Skeletal muscle cell (primary cell): ENCODE measurements around the gene UBE2E2.

ENCODE experiments used
- DNase-seq: peaks from one replicate; pipeline ENCODE4 v3.0.0-alpha.2; 2010; ENCODE audit warnings: low read depth
- H3K4me3 ChIP-seq: 2 replicates; pipeline ENCODE4 v1.5.1; 2011; ENCODE audit warnings: low read depth, mild to moderate bottlenecking, control low read depth, low read length, moderate library complexity

Gene UBE2E2

GRCh38 chr3:23542079-23542478, 339.0 kb downstream of the UBE2E2 start:
- DNase-seq = no peak
- H3K4me3 ChIP-seq = no peak overlapping the region

GRCh38 chr3:23546181-23546580, 343.1 kb downstream of the UBE2E2 start:
- DNase-seq = no peak
- no peak overlapping the region for H3K4me3 ChIP-seq

GRCh38 chr3:23547905-23548650, 345.0 kb downstream of the UBE2E2 start:
- no peak for DNase-seq
- H3K4me3 ChIP-seq = no peak overlapping the region

- H3K4me3 ChIP-seq = no peak overlapping the region
- no peak for DNase-seq
These were observed 345.6 kb downstream of the UBE2E2 start for GRCh38 chr3:23548706-23549105.

GRCh38 chr3:23549148-23549910, 346.2 kb downstream of the UBE2E2 start:
- DNase-seq = no peak
- H3K4me3 ChIP-seq = no peak overlapping the region

GRCh38 chr3:23550402-23550801, 347.3 kb downstream of the UBE2E2 start:
- DNase-seq = no peak
- no peak overlapping the region for H3K4me3 ChIP-seq

- no peak overlapping the region for H3K4me3 ChIP-seq
- no peak for DNase-seq
These were observed 349.4 kb downstream of the UBE2E2 start for GRCh38 chr3:23552506-23552905.

- H3K4me3 ChIP-seq = no peak overlapping the region
- DNase-seq = no peak
These were observed 350.2 kb downstream of the UBE2E2 start for GRCh38 chr3:23553353-23553752.

- DNase-seq = no peak
- H3K4me3 ChIP-seq = no peak overlapping the region
These were observed 362.1 kb downstream of the UBE2E2 start for GRCh38 chr3:23565041-23565775.

- no peak for DNase-seq
- H3K4me3 ChIP-seq = no peak overlapping the region
These were observed 363.4 kb downstream of the UBE2E2 start for GRCh38 chr3:23566499-23566898.

- H3K4me3 ChIP-seq = no peak overlapping the region
- peak; percentile 91 for DNase-seq
These were observed 364.8 kb downstream of the UBE2E2 start for GRCh38 chr3:23567917-23568316.

- no peak for DNase-seq
These were observed 370.7 kb downstream of the UBE2E2 start for GRCh38 chr3:23573827-23574226.

GRCh38 chr3:23574822-23575315, 371.7 kb downstream of the UBE2E2 start:
- no peak overlapping the region for H3K4me3 ChIP-seq
- no peak for DNase-seq

More at GRCh38 chr3:23573827-23574226, 370.7 kb downstream of the UBE2E2 start:
- no peak overlapping the region for H3K4me3 ChIP-seq

GRCh38 chr3:23575697-23576096, 372.6 kb downstream of the UBE2E2 start:
- DNase-seq = no peak
- no peak overlapping the region for H3K4me3 ChIP-seq

GRCh38 chr3:23576379-23576959, 373.3 kb downstream of the UBE2E2 start:
- H3K4me3 ChIP-seq = no peak overlapping the region
- no peak for DNase-seq

- H3K4me3 ChIP-seq = no peak overlapping the region
- no peak for DNase-seq
These were observed 377.1 kb downstream of the UBE2E2 start for GRCh38 chr3:23580096-23580713.

GRCh38 chr3:23583980-23584740, 381.0 kb downstream of the UBE2E2 start:
- H3K4me3 ChIP-seq = no peak overlapping the region
- no peak for DNase-seq

GRCh38 chr3:23587513-23587912, 384.4 kb downstream of the UBE2E2 start:
- no peak overlapping the region for H3K4me3 ChIP-seq
- DNase-seq = no peak

GRCh38 chr3:23588547-23588946, 385.4 kb downstream of the UBE2E2 start:
- DNase-seq = no peak

More at GRCh38 chr3:23588547-23588946, 385.4 kb downstream of the UBE2E2 start:
- H3K4me3 ChIP-seq = no peak overlapping the region
